IPS DF 6.9 (cell line): ENCODE results near the gene WDFY2.
"Not testable (repeated sequence)": the region's sequence is repeated elsewhere in the genome, so short reads cannot be mapped to it uniquely, and the experiment has no call there.

ENCODE experiments used
- DNase-seq: peaks from one replicate; pipeline ENCODE4 v3.0.0-alpha.2; 2013; ENCODE audit warnings: low read depth, low spot score
- H3K27ac ChIP-seq: one replicate; pipeline ENCODE4 v1.5.1; 2013; ENCODE audit warnings: low read length, control low read depth
- H3K27me3 ChIP-seq: 2 replicates; pipeline ENCODE4 v1.6.1; 2013; ENCODE audit warnings: mild to moderate bottlenecking, low read length; ENCODE audit not compliant: control insufficient read depth, insufficient read depth
- H3K36me3 ChIP-seq: 2 replicates; pipeline ENCODE4 v1.6.1; 2013; ENCODE audit warnings: low read length; ENCODE audit not compliant: control insufficient read depth, insufficient read depth
- H3K4me1 ChIP-seq: 2 replicates; pipeline ENCODE4 v1.6.1; 2013; ENCODE audit warnings: low read length; ENCODE audit not compliant: control insufficient read depth, insufficient read depth
- H3K4me3 ChIP-seq: 2 replicates; pipeline ENCODE4 v1.5.1; 2013; ENCODE audit warnings: mild to moderate bottlenecking, low read length
- H3K9me3 ChIP-seq: 2 replicates; pipeline ENCODE4 v1.6.1; 2013; ENCODE audit warnings: low read length, inconsistent platforms; ENCODE audit not compliant: control insufficient read depth, insufficient read depth
- WGBS: extraction: QIAGEN DNeasy Blood & Tissue Kit; methylation state at CpG from one replicate; pipeline ENCODE4 v1.1.7; 2013; ENCODE audit warnings: mixed read lengths, missing lambda C conversion rate; ENCODE audit not compliant: insufficient read length, insufficient coverage; 5-methylcytosine and 5-hydroxymethylcytosine counted together

WDFY2 gene

DNA sequence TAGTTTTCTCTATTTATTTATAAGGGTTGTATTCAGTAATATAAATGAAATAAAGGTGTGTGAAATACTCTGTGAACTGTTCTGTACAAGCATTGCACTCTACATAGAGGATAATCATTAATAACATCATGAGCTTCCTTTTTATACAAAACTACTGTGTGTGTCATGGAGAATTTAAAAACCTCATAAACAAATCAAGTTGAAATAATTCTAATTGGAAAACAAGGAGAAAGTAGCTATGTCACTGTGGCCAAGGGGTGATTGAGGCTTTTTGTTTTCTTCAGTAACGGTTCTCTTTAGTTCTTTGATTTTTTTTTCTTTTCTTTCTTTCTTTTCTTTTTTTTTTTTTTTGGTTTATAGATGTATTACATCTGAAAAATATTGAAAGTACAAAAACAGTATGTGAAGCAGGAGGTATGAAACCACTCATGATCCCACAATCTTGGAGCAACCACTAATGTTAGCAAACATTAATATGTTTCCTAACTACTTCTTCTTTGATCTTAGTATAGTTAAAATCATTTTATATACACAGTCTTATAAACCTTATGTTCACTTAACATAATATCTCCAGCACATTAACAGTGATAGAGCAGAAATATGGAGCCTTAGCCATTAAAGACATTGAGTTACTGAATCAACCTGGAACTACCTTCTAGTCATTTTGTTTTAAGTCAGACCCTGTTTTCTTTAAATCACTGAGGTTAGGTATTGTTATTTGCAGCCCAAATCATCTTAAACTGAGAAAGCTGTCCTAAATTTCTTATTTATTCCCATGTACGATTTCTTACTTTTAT is 45.4 kb downstream of the WDFY2 start:
- H3K4me1 ChIP-seq = peaks cover 4% of the 10 kb centered on the region
- WGBS = no CpG with 5 or more reads among the region's 2 CpGs

DNA sequence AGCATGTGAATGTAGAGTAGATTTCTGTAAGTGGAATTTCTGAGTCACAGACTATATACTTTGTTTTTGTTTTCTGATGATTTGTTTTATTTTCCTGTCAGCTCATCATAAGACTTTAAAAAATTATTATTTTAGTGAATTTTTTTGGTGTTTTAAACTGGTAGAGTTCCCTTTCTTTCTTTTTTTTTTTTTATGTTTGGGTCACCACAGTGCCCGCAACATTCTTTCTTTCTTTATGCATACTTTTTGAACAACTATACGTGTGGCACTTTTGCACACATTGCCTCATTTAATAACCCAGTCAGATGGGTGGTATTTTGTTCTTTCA is 46.0 kb downstream of the WDFY2 start:
- no peak overlapping the region for H3K27ac ChIP-seq
- no peak for DNase-seq
- H3K36me3 ChIP-seq = no peaks in the 10 kb centered on the region; the same call in 1 of the 2 replicates
- peaks cover 4% of the 10 kb centered on the region for H3K4me1 ChIP-seq
- no peaks in the 10 kb centered on the region for H3K9me3 ChIP-seq
- H3K27me3 ChIP-seq = no peaks in the 10 kb centered on the region
- WGBS = no CpG with 5 or more reads among the region's 2 CpGs
- H3K4me3 ChIP-seq = no peak overlapping the region

More for the DNA sequence above, 45.4 kb downstream of the WDFY2 start:
- Histone ChIP-seq H3K9me3 (no peaks in the 10 kb centered on the region), H3K27ac (no peak overlapping the region), H3K4me3 (no peak overlapping the region), H3K27me3 (no peaks in the 10 kb centered on the region), H3K36me3 (no peaks in the 10 kb centered on the region; the same call in 1 of the 2 replicates)
- no peak for DNase-seq

DNA sequence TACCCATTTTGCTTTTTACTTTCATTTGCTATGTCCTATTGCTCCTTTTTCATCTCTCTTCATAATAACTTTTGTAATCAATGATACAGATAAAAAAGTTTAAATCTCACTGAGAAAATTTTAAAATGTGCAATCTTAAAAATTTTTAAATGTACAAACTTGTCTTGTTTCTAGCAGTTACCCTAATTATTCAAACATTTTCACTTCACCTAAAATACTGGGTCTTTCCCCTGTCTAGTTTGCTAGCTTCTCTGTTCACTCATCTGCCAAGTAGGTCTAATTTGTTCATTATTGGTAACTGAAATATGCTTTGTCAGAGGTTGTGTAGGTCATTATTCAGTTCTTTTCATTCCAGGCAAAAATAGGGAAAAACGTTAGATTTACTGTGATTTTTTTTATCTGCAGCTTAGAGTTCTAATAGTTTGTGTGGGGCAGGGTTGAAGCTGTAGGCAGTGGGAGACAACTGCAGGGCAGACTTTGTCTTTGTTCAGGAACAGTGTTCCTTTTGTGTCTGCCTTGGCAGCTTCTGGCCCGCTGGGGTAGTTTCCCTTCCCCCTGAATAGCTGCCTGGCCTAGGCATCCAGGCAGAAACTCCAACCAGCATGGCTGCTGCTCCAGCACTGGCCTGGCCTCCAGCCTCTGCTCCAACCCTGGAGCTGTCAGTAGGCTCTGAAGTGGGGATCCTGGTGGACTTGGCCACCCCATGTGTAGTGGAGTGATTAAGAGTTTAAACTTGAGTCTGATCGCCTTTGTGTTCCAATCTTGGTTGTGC is 48.5 kb downstream of the WDFY2 start:
- H3K27ac ChIP-seq = no peak overlapping the region
- peaks cover 10% of the 10 kb centered on the region for H3K4me1 ChIP-seq
- H3K4me3 ChIP-seq = no peak overlapping the region
- DNase-seq = no peak
- no peaks in the 10 kb centered on the region for H3K9me3 ChIP-seq
- WGBS = no CpG with 5 or more reads among the region's 3 CpGs
- H3K27me3 ChIP-seq = no peaks in the 10 kb centered on the region
- H3K36me3 ChIP-seq = no peaks in the 10 kb centered on the region

DNA sequence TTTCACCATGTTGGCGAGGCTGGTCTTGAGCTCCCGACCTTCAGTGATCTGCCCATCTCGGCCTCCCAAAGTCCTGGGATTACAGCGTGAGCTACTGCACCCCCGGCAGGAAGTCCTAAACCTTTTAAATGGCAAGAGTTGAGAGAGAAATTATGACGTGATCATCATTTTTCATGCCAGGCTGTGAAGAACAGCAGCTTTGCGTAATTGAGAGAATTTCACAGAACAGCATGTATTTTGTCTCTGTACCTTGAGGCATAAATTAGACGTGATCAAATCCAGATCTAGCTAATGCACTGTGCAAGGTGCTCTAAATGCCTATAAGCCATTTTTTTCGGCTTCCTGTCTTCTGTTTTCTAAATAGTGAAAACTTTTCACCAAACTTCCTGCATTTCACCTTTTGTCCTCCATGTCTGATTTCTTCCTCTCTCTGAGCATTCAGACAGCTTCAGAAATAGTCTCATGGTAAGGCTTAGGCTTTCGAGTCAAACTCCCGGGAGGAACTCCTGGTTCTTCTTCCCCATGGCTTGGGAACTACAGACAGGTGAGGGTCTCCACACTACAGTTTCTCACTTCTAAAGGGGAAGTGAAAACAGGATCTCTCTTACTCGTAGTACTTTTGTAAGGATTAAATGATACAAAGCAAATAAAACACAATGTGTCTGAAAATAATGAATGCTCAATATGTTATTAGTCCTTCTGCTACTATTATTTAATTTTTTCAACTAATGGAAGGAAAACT is 51.0 kb downstream of the WDFY2 start:
- Histone ChIP-seq H3K4me3 (no peak overlapping the region), H3K27ac (no peak overlapping the region), H3K9me3 (no peaks in the 10 kb centered on the region), H3K27me3 (no peaks in the 10 kb centered on the region), H3K4me1 (peaks cover 13% of the 10 kb centered on the region), H3K36me3 (no peaks in the 10 kb centered on the region)
- no peak for DNase-seq
- no CpG with 5 or more reads among the region's 12 CpGs for WGBS

- Histone ChIP-seq H3K36me3 (no peaks in the 10 kb centered on the region), H3K4me1 (peaks cover 13% of the 10 kb centered on the region), H3K27me3 (no peaks in the 10 kb centered on the region), H3K4me3 (no peak overlapping the region), H3K9me3 (no peaks in the 10 kb centered on the region), H3K27ac (no peak overlapping the region)
- no peak for DNase-seq
- WGBS = no CpG with 5 or more reads among the region's 7 CpGs
Measured at GRCh38 chr13:51636349-51636890, 52.2 kb downstream of the WDFY2 start.

- DNase-seq = no peak
- Histone ChIP-seq H3K36me3 (no peaks in the 10 kb centered on the region), H3K27me3 (no peaks in the 10 kb centered on the region), H3K27ac (no peak overlapping the region), H3K9me3 (no peaks in the 10 kb centered on the region), H3K4me1 (peaks cover 12% of the 10 kb centered on the region), H3K4me3 (no peak overlapping the region)
- no CpG with 5 or more reads among the region's 4 CpGs for WGBS
Measured at GRCh38 chr13:51637852-51638215, 53.6 kb downstream of the WDFY2 start.

DNA sequence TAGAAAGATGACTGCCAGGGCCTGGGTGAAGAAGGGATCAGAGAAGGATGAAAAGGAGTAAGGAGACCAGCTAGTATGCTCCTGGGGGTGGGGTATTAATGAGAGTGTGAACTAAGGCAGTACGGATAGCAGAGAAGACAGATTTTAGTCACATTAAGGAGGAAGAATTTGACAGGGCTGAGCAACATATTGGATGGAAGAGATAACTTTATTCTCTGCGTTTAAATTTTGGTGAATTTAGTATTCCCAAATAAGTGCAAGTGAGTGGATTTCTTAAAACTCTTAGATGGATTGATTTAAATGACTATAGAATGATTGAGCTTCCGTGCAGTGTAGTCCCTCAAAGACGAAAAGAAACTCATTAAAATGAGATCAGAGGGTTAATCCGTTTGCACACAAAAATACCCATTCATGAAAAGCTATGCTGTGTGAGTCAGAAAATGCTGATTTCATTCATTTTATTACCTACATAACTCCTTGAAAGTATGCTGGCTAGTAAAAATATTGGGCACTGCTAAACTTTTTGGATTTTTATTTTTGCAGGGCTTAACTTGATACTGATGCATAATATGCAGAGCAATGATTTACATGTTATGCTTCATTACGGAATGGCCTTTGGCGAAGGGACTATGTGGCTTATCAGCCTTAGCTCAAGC is 54.1 kb downstream of the WDFY2 start:
- H3K36me3 ChIP-seq = no peaks in the 10 kb centered on the region
- H3K4me1 ChIP-seq = peaks cover 11% of the 10 kb centered on the region
- H3K27me3 ChIP-seq = no peaks in the 10 kb centered on the region
- no peak overlapping the region for H3K27ac ChIP-seq
- no CpG with 5 or more reads among the region's 7 CpGs for WGBS
- DNase-seq = no peak
- no peak overlapping the region for H3K4me3 ChIP-seq
- no peaks in the 10 kb centered on the region for H3K9me3 ChIP-seq

DNA sequence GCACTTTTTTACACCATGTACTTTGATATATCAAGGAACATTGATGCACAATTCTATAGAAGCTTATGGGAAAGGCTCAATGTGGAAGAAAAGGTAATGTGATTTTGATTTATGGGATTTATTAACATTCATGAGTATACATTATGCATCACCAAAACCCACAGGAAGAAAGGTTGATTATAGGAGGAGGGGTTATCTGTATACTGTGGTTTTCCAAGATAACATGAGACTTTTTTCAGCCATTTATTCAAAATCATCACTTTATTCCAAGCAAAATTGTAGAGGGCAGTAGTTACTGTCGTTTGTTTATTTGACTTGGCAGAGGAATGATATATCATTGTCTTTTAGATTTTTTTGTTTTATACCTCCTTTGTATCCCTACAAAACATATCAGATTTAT is 54.9 kb downstream of the WDFY2 start:
- H3K4me3 ChIP-seq = no peak overlapping the region
- no peaks in the 10 kb centered on the region for H3K27me3 ChIP-seq
- WGBS = no CpG with 5 or more reads among the region's 1 CpG
- no peak for DNase-seq
- no peak overlapping the region for H3K27ac ChIP-seq
- no peaks in the 10 kb centered on the region for H3K36me3 ChIP-seq
- H3K4me1 ChIP-seq = peaks cover 13% of the 10 kb centered on the region
- no peaks in the 10 kb centered on the region for H3K9me3 ChIP-seq

DNA sequence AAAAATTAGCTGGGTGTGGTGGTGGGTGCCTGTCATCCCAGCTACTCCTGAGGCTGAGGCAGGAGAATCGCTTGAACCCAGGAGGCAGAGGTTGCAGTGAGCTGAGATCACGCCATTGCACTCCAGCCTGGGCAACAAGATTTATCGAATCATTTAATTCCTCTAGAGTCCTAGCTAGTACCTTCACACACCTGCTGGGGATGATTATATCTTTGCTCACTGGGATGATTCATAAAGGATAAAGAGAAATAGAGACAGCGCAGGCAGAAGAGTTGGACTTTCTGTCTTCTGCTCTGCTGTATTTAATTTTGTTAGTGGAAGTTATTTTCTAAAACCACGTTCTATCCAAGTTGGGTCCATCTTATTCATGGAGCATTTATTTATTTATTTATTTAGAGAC is 56.4 kb downstream of the WDFY2 start:
- not testable (repeated sequence) for H3K27ac ChIP-seq, H3K36me3 ChIP-seq, H3K4me3 ChIP-seq, DNase-seq, H3K27me3 ChIP-seq, H3K9me3 ChIP-seq
- peaks cover 15% of the 10 kb centered on the region for H3K4me1 ChIP-seq
- WGBS = no CpG with 5 or more reads among the region's 5 CpGs
